Keratinocyte (primary cell): ENCODE measurements around the gene PPP1R3D.

Source experiments
- CTCF ChIP-seq, 3 experiments: IDR thresholded peaks in 1 of 3; conservative IDR thresholded peaks in 1 of 3; optimal IDR thresholded peaks in 1 of 3; 2 replicates in 2 of 3; 3 replicates in 1 of 3; pipeline versions ENCODE3 to v1.5.1; 2011; ENCODE audit warnings: low read length in 3 of 3, mild to moderate bottlenecking in 3 of 3, moderate library complexity in 2 of 3, control low read depth in 1 of 3, inconsistent platforms in 1 of 3; ENCODE audit not compliant: insufficient read depth in 2 of 3; ENCODE audit errors: extremely low read depth in 1 of 3
- EZH2 ChIP-seq: IDR thresholded peaks from one replicate; pipeline ENCODE4 v1.6.1; 2012; ENCODE audit warnings: inconsistent platforms, mild to moderate bottlenecking, low read length, moderate library complexity

- TF ChIP-seq CTCF (optimal IDR thresholded peaks at IDR 0.05 in 1 of 3, IDR thresholded peaks at IDR 0.05 in 1 of 3, conservative IDR thresholded peaks at IDR 0.05 in 1 of 3; ENCODE audit: extremely low read depth in 1 of 3, insufficient read depth in 2 of 3, low read length in 3 of 3) (no peak), EZH2 (no peak)
Measured at GRCh38 chr20:59945731-59946130, 5.6 kb upstream of the PPP1R3D start.
